ENCODE results near the gene EXOC6B. TPM values are rescaled to one million over a fixed set of nuclear protein-coding genes. Genes with fewer than 3 reads are reported as not detected.
A peak's percentile ranks its signal among the peaks of the same experiment; 100 is the strongest.
"Not testable (repeated sequence)": the region's sequence is repeated elsewhere in the genome, so short reads cannot be mapped to it uniquely, and the experiment has no call there.

The EXOC6B gene
- total and polyA plus RNA-seq, 8 donors: 2.4 to 19.2 (median 11.3) TPM

DNA sequence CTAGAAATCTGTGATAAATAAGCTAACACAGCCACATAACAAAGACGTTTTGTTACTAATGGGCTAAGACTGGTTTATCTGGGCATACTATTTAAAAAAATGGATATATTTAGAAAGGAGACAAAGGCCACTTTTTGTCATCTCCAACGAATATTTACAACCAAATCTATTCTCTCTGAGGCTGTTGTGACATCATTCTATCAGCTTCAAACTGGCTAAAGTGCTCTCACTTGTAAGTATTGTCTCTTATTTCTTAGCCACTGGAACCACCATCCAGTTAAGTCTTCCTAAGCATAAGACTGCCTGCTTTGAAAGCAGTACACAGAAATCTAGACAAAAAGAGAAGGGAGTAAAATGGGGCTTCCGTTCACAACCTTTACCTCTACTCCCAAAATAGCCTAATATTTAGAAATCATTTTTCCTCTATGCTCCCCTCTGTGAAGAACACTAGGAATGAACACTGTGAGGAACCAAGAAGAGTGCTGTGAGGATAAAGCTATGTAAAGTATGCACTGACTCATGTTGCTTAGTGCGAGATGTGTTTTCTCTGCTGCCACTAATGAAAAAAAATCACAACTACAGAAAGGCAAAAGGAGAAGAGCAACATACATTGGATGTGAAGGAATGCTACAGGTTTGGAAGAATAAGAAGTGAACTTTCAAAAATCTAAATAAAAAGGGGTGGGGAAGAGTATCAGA, 264.1 kb downstream of the EXOC6B start:
- no peak for FAIRE-seq

GRCh38 chr2:72555943-72556342, 269.9 kb downstream of the EXOC6B start:
- intact Hi-C loops (cut with DNase I): no loop called here
- peaks cover 0 to 14% (median 0%) of the 10 kb centered on the region in 3 donors for H3K4me1 ChIP-seq
- FAIRE-seq: no peak
- H3K4me3 ChIP-seq: no peak overlapping the region
- no peak for DNase-seq
- H3K27ac ChIP-seq: no peak overlapping the region
- H3K9me3 ChIP-seq: no peaks in the 10 kb centered on the region
- TF ChIP-seq, protein P1, sequence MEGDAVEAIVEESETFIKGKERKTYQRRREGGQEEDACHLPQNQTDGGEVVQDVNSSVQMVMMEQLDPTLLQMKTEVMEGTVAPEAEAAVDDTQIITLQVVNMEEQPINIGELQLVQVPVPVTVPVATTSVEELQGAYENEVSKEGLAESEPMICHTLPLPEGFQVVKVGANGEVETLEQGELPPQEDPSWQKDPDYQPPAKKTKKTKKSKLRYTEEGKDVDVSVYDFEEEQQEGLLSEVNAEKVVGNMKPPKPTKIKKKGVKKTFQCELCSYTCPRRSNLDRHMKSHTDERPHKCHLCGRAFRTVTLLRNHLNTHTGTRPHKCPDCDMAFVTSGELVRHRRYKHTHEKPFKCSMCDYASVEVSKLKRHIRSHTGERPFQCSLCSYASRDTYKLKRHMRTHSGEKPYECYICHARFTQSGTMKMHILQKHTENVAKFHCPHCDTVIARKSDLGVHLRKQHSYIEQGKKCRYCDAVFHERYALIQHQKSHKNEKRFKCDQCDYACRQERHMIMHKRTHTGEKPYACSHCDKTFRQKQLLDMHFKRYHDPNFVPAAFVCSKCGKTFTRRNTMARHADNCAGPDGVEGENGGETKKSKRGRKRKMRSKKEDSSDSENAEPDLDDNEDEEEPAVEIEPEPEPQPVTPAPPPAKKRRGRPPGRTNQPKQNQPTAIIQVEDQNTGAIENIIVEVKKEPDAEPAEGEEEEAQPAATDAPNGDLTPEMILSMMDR (IDR thresholded peaks at IDR 0.05): no peak
- 94 to 98% methylated on average over 1 of the region's 1 CpG for WGBS, 2 donors
- H3K36me3 ChIP-seq: no peaks in the 10 kb centered on the region
- no peak for ATAC-seq
- no peaks in the 10 kb centered on the region for H3K27me3 ChIP-seq

More for the DNA sequence above, 264.1 kb downstream of the EXOC6B start:
- Histone ChIP-seq H3K9me3 (no peaks in the 10 kb centered on the region), H3K27ac (no peak overlapping the region), H3K4me3 (no peak overlapping the region), H3K27me3 (no peaks in the 10 kb centered on the region), H3K36me3 (no peaks in the 10 kb centered on the region), H3K4me1 (peaks cover 0 to 14% (median 10%) of the 10 kb centered on the region in 3 donors)
- TF ChIP-seq, protein P1 (IDR thresholded peaks at IDR 0.05): no peak
- WGBS, 2 donors: 49 to 62% methylated on average over 4 of the region's 4 CpGs
- peak in 3 of 4 donors; percentile 38 to 73 (median 59) for ATAC-seq
- intact Hi-C loops (cut with DNase I): no loop called here
- no peak for DNase-seq

GRCh38 chr2:72555363-72555762, 270.5 kb downstream of the EXOC6B start:
- FAIRE-seq; H3K27ac ChIP-seq; H3K4me3 ChIP-seq; ATAC-seq; H3K27me3 ChIP-seq; DNase-seq; intact Hi-C loops (cut with DNase I); H3K36me3 ChIP-seq; H3K9me3 ChIP-seq: not testable (repeated sequence)
- peaks cover 0 to 11% (median 0%) of the 10 kb centered on the region in 3 donors for H3K4me1 ChIP-seq
- 95 to 100% methylated on average over 1 of the region's 1 CpG for WGBS, 2 donors

GRCh38 chr2:72554910-72555309, 270.9 kb downstream of the EXOC6B start:
- H3K36me3 ChIP-seq; H3K9me3 ChIP-seq; H3K27ac ChIP-seq; FAIRE-seq; H3K27me3 ChIP-seq; intact Hi-C loops (cut with DNase I); DNase-seq; H3K4me1 ChIP-seq; ATAC-seq; H3K4me3 ChIP-seq: not testable (repeated sequence)
- 93 to 96% methylated on average over 1 of the region's 1 CpG for WGBS, 2 donors

DNA sequence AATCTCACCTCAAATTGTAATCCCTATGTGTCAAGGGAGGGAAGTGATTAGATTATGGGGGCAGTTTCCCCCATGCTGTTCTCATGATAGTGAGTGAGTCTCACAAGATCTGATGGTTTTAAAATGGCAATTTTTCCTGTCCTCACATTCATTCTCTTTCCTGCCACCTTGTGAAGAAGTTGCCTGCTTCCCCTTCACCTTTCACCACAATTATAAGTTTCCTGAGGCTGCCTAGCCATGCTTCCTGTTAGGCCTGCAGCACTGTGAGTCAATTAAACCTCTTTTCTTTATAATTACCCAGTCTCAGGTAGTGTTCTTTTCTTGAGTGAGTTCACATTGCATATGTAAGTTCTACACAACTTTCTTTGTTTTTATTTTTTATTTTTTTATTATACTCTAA, 271.5 kb downstream of the EXOC6B start:
- ATAC-seq (no peak), FAIRE-seq (no peak), DNase-seq (no peak)
- TF ChIP-seq, protein P1 (IDR thresholded peaks at IDR 0.05): no peak
- no peaks in the 10 kb centered on the region for H3K27me3 ChIP-seq
- H3K9me3 ChIP-seq: no peaks in the 10 kb centered on the region
- H3K4me3 ChIP-seq: no peak overlapping the region
- H3K27ac ChIP-seq: no peak overlapping the region
- peaks cover 0 to 5% (median 0%) of the 10 kb centered on the region in 3 donors for H3K4me1 ChIP-seq
- intact Hi-C loops (cut with DNase I): no loop called here
- no peaks in the 10 kb centered on the region for H3K36me3 ChIP-seq

DNA sequence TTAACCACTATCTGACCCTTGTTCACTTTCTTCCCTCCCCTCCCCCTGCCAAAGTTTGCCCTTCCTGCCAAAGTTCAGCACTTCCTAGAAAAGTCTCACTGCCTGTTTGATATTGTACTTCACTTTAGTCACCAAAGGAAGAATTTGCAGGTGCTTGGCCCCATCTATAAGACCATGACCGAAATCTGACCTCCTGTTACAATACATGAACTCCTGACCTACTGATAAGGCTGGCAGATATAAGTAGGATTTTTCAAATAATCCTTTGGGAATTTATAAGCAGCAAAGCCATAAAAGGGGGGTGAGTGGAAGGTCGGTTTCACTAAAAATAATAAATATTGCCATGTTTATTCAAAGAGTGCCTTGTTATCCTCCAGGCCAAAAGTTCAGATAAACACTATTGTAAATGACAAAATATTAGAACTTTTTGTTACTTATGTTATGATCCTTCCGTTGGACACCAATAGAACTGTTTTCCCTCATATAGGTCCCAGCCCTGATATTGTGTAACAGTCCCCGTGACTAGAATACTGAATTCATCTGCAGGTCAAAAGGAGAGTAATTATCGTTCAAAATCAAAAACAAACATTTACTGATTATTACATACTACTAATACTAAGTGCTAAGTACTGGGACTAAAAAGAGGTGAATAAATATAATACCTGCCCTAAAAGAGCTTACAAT, 277.6 kb downstream of the EXOC6B start:
- FAIRE-seq (no peak), ATAC-seq (peak in 1 of 4 donors; percentile 41), DNase-seq (no peak)
- H3K4me1 ChIP-seq: no peaks in the 10 kb centered on the region
- no peak overlapping the region for H3K4me3 ChIP-seq
- 53 to 54% methylated on average over 5 of the region's 5 CpGs for WGBS, 2 donors
- H3K27ac ChIP-seq: no peak overlapping the region
- no peaks in the 10 kb centered on the region for H3K27me3 ChIP-seq
- TF ChIP-seq, protein P1 (IDR thresholded peaks at IDR 0.05): no peak
- intact Hi-C loops (cut with DNase I): no loop called here
- H3K36me3 ChIP-seq: no peaks in the 10 kb centered on the region
- H3K9me3 ChIP-seq: no peaks in the 10 kb centered on the region

Measured in pancreas (tissue), 10 donors.